Esophagus muscularis mucosa (tissue), 4 donors: ENCODE measurements around the gene MEST. TPM values are rescaled to one million over a fixed set of nuclear protein-coding genes. Genes with fewer than 3 reads are reported as not detected.

Experiments used
- DNase-seq: peaks from one replicate; pipeline ENCODE4 v3.0.0-alpha.2; 2017; ENCODE audit errors: extremely low spot score
- H3K27ac ChIP-seq, 4 donors: fragments of 200-600 bp; sonication (generic); replicated peaks in 1 of 4; 1 replicate in 3 of 4; 2 replicates in 1 of 4; pipeline ENCODE4 v1.5.1; 2016 to 2019; ENCODE audit warnings: mild to moderate bottlenecking in 1 of 4
- H3K27me3 ChIP-seq, 4 donors: fragments of 200-600 bp; sonication (generic); one replicate each; pipeline versions ENCODE4 v1.5.1 to v1.6.0; 2016 to 2019
- H3K36me3 ChIP-seq, 4 donors: fragments of 200-600 bp; sonication (generic); one replicate each; pipeline ENCODE4 v1.5.1; 2016 to 2019
- H3K4me1 ChIP-seq, 4 donors: fragments of 200-600 bp; sonication (generic); one replicate each; pipeline ENCODE4 v1.5.1; 2016 to 2019
- H3K4me3 ChIP-seq, 4 donors: fragments of 200-600 bp; sonication (generic); 1 replicate in 2 of 4; 2 replicates in 2 of 4; pipeline ENCODE4 v1.5.1; 2016 to 2019; ENCODE audit warnings: mild to moderate bottlenecking in 4 of 4, moderate library complexity in 1 of 4
- H3K9me3 ChIP-seq, 4 donors: fragments of 200-600 bp; sonication (generic); 1 replicate in 3 of 4; 2 replicates in 1 of 4; pipeline ENCODE4 v1.5.1; 2016 to 2019
- CTCF ChIP-seq, 3 experiments: fragments of 200-600 bp in 2 of 3; fragments of 450-650 bp in 1 of 3; sonication (generic) in 2 of 3; IDR thresholded peaks; one replicate each; pipeline ENCODE4 v1.5.1; 2017 to 2019; ENCODE audit warnings: antibody characterized with exemption in 3 of 3, mild to moderate bottlenecking in 2 of 3, moderate library complexity in 1 of 3
- EP300 ChIP-seq: sonication (generic); formaldehyde crosslinking; IDR thresholded peaks from one replicate; pipeline ENCODE4 v1.6.1; 2017; ENCODE audit warnings: antibody characterized with exemption
- POLR2A ChIP-seq: fragments of 450-650 bp; IDR thresholded peaks from one replicate; pipeline ENCODE4 v1.6.1; 2017; ENCODE audit warnings: antibody characterized with exemption, moderate library complexity, mild to moderate bottlenecking, low read depth
- POLR2AphosphoS5 ChIP-seq, 2 donors: sonication (generic); formaldehyde crosslinking; IDR thresholded peaks; one replicate each; pipeline ENCODE4 v1.6.1; 2017; ENCODE audit warnings: antibody characterized with exemption in 2 of 2
- WGBS: methylation state at CpG from one replicate; pipeline ENCODE4 v1.1.5; 2018; 5-methylcytosine and 5-hydroxymethylcytosine counted together
- intact Hi-C: fragments of 100-400 bp; cut with DNase I; formaldehyde crosslinking; loops from one replicate; pipeline ENCODE4 v1.15.1; 2023
- total RNA-seq, 4 donors: library from RNA; depleted of rRNA; stranded (reverse); fragments of >200 nt; gene quantifications; one replicate each; pipeline versions ENCODE4 v1.1.0 to v1.2.1, GENCODE V29; 2016

Gene MEST
- total RNA-seq, 4 donors from 2014 or later = 2.6 to 4.6 (median 3.1) TPM

DNA sequence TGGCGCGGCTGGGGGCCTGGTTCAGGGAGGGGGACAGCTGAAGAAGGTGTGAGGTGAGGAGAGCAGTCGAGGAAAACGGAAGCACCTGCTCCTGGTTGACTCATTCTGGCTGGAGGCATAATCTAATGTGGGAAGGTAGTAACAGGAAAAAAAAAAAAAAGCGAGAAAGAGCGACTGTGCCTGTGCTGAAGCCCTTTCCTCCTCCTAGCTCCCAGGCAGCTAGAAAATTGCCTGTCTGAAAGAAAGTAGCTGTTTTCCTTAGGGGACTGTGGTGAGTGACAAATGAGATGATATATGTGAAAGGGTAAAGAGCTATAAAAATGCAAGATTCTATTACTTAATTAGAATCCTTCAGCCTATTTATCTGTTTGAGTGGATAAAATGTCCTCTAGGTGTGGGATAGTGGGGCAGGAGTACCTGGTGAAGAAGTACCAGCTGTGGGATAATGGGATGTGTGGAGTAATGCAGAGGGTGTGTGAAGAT lies 4.9 kb upstream of the MEST start:
- peaks cover 0 to 78% (median 17%) of the 10 kb centered on the region in 4 donors for H3K27me3 ChIP-seq
- no peaks in the 10 kb centered on the region for H3K9me3 ChIP-seq
- H3K36me3 ChIP-seq = no peaks in the 10 kb centered on the region
- H3K4me1 ChIP-seq = peaks cover 24 to 33% (median 30%) of the 10 kb centered on the region in 4 donors
- H3K4me3 ChIP-seq = peak overlapping the region; percentile 42 to 58 (median 49)
- intact Hi-C loops = no loop called here
- WGBS = 48% methylated on average over 6 of the region's 6 CpGs
- no peak overlapping the region for H3K27ac ChIP-seq
- no peak for DNase-seq
- no peak for TF ChIP-seq CTCF (IDR thresholded peaks at IDR 0.05)
- no peak for TF ChIP-seq POLR2A
- no peak for TF ChIP-seq POLR2AphosphoS5 (IDR thresholded peaks at IDR 0.05)
- no peak for TF ChIP-seq EP300

DNA sequence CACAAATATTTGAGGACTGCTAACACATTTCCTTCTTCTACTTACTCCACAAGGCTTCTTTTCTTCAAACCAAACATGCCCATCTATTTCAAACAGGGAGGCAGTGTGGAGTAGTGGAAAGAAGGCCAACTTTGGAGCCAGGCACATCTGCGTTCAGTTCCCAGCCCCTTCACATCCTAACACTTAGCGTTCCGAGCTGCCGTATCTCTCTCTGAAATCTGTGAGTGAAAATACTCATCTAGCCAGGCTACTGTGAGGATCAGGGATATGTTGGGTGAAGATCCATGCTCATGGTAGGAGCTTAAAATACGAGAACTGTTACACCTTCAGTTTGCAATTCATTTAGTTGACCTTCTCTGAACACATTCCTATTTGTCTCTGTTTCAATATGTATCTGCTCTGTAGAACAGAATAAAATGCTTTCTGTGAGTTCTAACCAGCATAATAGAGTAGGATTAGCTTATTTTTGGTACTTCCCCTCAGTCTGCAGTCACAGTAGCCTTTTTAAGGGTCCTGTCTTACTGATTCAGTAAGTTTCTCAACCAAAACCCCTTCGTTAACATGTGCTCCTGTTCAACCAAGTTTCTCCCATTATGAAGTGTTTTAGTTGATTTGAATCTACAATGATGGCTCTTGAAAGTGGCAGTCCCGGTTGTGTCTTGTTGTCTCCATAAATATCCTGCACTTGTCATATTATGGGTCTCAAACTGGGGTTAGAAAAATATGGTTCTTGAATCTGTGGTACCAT lies 3.3 kb upstream of the MEST start:
- 76% methylated on average over 7 of the region's 7 CpGs for WGBS
- no peak overlapping the region for H3K27ac ChIP-seq
- peaks cover 24 to 45% (median 42%) of the 10 kb centered on the region in 4 donors for H3K4me1 ChIP-seq
- no peaks in the 10 kb centered on the region for H3K9me3 ChIP-seq
- intact Hi-C loops = no loop called here
- H3K36me3 ChIP-seq = no peaks in the 10 kb centered on the region
- DNase-seq = no peak
- H3K4me3 ChIP-seq = no peak overlapping the region
- peaks cover 0 to 86% (median 20%) of the 10 kb centered on the region in 4 donors for H3K27me3 ChIP-seq
- TF ChIP-seq POLR2A = no peak
- TF ChIP-seq POLR2AphosphoS5 (IDR thresholded peaks at IDR 0.05) = no peak
- no peak for TF ChIP-seq EP300
- no peak for TF ChIP-seq CTCF (IDR thresholded peaks at IDR 0.05)

DNA sequence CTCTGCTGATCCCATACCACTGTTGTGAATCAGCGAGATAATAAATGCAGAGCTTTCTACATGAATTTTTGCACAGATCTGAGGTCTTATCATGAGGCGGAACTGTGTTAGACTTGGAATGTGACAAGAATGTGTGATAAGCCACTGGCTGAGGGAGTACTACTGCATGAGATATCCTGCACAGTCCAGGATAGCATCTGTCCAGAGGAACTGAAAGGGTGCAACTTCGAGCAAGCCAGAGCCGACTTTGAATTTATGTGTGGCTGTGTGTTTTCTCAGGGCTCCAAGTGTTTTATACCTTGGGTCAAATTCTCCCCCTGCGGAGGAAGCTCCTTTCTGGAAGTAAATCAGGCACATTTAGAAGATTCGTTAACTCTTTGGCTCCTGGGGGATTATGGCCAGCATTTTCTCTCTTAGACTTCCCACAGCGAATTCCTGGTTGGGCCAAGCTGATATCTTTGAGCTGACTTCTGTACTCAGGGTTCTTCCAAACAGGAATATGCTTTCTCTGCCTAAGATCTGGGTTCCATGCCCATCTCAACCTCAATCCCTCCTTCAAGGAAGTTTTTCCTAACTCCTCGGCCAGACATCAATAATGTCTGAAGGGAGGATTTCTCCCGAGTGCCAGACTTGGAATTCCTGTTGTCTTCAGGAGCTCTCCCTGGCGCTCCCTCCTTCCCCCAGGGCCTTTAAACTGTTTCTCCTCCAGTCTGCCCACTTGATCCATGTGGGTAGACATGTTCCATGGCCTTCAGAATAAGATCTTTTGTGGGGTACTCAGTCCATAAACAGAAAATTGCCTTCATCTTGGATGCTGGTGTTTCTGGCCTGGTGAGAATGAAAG lies 2.5 kb upstream of the MEST start:
- DNase-seq = peak; percentile 24
- WGBS = 75% methylated on average over 9 of the region's 10 CpGs
- Histone ChIP-seq H3K4me3 (no peak overlapping the region), H3K9me3 (no peaks in the 10 kb centered on the region), H3K27ac (no peak overlapping the region), H3K27me3 (peaks cover 0 to 84% (median 21%) of the 10 kb centered on the region in 4 donors), H3K4me1 (peaks cover 24 to 45% (median 42%) of the 10 kb centered on the region in 4 donors), H3K36me3 (no peaks in the 10 kb centered on the region)
- intact Hi-C loops = no loop called here
- TF ChIP-seq CTCF (IDR thresholded peaks at IDR 0.05) (no peak), POLR2A (no peak), EP300 (no peak), POLR2AphosphoS5 (IDR thresholded peaks at IDR 0.05) (no peak)

- Histone ChIP-seq H3K27ac (no peak overlapping the region), H3K9me3 (no peaks in the 10 kb centered on the region), H3K27me3 (peaks cover 0 to 74% (median 19%) of the 10 kb centered on the region in 4 donors), H3K36me3 (no peaks in the 10 kb centered on the region), H3K4me1 (peaks cover 24 to 45% (median 42%) of the 10 kb centered on the region in 4 donors), H3K4me3 (peak overlapping the region; percentile 37 to 53 (median 45))
- TF ChIP-seq POLR2AphosphoS5 (IDR thresholded peaks at IDR 0.05) (no peak), POLR2A (no peak), CTCF (IDR thresholded peaks at IDR 0.05) (no peak), EP300 (no peak)
- no peak for DNase-seq
- intact Hi-C loops = no loop called here
- WGBS = 61% methylated on average over 21 of the region's 21 CpGs
Measured at GRCh38 chr7:130490311-130490791, 1.5 kb upstream of the MEST start.
